ENCODE results near the gene KLHL12.

KLHL12 gene

GRCh38 chr1:202926581-202927491 lies at the start of gene KLHL12:
KLHL12 (minus strand) TSS chr1:202927234; CDS start chr1:202925162, 2,072 bp downstream.
- peak; percentile 98 for DNase-seq

DNA sequence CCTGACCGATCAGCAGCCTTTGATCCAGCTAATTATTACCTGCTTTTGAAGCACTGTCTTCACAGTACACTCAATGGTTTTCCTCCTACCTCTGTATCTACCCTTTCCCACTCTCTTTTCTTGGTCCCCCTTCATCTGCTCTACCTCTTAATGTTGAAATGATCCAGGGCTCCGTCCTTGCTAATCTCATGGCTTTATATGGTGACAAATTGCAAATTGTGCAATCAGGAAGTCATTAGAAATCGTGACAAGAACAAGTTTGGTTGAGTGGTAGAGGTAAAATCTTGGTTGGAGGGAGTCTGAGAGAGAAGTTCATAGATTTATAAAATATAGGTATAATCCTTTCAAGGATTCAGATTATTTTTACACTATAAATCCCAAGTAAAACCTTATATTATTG lies 49.6 kb upstream of the KLHL12 start:
- no peak for DNase-seq

DNA sequence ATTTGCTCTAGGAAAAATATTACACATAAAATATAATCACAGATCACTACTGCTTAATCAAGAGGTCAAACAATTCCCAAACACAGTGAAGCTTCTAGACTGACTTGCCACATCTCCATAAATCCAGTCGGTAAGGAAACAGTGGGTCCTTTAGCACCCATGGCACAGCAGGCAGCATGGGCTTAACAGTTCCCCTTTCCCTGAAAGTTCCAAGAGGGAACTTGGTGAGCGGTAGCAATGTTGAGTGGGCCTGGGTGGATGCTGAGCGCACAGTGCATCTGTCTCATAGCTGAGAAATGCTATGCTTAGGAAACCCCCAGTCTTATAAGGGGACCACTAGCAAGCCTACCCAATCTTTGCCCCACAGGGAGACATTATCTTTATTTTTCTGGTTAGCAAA lies 47.8 kb upstream of the KLHL12 start:
- no peak for DNase-seq

GRCh38 chr1:202972046-202972445 lies 45.0 kb upstream of the KLHL12 start:
- no peak for DNase-seq

- DNase-seq = peak; percentile 34
Observed at GRCh38 chr1:202968895-202969295, 41.9 kb upstream of the KLHL12 start.

GRCh38 chr1:202968351-202968750 lies 41.3 kb upstream of the KLHL12 start:
- no peak for DNase-seq

DNA sequence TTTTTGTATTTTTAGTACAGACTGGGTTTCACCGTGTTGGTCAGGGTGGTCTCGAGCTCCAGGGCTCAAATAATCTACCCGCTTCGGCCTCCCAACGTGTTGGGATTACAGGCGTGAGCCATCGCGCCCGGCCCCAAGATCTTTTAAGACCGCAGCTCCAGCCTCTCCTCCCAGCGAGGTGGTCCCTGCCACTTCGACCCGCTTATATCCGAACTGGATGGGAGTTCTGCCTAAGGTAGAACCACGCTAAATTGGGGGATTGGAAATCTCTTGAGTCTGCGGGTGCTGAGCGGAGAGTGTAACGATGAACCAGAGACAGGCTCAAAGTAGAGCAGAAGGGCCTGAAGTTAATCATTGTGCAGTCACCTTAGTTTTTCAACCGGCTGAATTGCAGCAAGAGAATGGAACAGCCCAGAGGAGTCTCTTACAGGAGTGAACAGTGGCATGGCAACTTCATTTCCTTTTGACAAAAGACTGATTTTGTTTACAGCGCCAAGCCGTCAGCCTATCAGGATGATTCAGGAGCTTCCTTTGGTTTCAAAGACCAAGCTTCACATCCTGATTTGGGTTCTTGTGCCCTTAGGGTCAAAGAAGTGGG lies 40.7 kb upstream of the KLHL12 start:
- DNase-seq = no peak

DNA sequence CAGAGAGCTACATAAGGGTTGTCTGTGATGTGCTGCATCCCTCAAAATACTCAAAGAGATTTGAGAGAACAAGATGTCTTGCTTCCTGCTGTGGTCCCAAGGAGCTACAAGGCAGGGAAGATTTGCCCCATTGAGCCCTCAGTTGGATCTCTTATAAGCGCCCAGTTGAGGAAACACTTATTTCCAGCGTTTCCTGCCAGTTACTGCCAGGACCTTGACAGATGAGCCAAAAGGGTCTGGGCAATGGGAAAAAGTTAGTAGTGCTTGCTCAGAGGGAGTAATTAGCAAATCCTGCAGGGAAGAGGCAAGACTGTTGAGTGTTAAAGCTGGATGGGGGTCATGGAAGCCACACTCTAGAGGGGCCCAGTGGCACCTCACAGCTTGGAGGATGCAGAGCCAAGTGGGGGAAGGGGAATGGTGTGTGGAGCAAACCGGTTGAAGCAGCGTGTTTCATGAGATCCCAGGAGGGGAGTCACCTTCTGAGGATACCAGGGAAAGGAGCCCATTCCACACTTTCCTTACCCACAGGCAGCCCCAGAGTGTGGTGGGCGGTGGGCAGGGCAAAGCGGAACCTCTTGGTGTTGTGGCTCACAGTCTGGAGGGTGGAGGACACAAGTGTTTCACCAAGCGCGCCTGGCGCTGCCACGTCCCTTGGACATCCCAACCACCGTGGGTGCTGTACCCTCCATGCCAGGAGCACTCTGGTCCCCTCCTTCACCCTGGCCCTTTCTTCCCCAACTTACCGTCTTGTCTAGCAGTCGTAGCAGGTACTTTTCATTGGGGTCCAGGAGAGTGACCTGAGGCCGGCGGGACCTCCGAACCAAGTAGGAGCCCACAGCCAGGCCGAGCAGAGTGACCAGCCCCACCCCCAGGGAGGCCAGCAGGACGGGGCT lies 39.2 kb upstream of the KLHL12 start:
- no peak for DNase-seq

DNA sequence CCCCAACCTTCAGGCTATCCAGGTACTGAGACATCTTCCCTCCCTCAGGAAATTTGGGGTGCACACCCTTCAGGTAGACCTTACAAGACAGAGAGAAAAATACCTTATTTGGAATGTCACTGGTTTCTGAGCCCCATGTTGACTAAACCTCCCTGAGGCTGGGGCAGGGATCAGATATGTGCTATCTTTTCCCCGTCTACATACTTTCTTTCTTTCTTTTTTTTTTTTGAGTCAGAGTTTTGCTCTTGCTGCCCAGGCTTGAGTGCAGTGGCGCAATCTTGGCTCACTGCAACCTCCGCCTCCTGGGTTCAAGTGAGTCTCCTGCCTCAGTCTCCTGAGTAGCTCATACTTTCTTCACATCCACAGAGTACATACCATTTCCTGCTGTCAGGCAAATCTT lies 38.4 kb upstream of the KLHL12 start:
- DNase-seq = no peak

- DNase-seq = peak; percentile 97
Observed at GRCh38 chr1:202964791-202965410, 37.9 kb upstream of the KLHL12 start.

GRCh38 chr1:202961220-202961880 lies 34.3 kb upstream of the KLHL12 start:
- no peak for DNase-seq

GRCh38 chr1:202959276-202959620 lies 32.2 kb upstream of the KLHL12 start:
- no peak for DNase-seq

DNA sequence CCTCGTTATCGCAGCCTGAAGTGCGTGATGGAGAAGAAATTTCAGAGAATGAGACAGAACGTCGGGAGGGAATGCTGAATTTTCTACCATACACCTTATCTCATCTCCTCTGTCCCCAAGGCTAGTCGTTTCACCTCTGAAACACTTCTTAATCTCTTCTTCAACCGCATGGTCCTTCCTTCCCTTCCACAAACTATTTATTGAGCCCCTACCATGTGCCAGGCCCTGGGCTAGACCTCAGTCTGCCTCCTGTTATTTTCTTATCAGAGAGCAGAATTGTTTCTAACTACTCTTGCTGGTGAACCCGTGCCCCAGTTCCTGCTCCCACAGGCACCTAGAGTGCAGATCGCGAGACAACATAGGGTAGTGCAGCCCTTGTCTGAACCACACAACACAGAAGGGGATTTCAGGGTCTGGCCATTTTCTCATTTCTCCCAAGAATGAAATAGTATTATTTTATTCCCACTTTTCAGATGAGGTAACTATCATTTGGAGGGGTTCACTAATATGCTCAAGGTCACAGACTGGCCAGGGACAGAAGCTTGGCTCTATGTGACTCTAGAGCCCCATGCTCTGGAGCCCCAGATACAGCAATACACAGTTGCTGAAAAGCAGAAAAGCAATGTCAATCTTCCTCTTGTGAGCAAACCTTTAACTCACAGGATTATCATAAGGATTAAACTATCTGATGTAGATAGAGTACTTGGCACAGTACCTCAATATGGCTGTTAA lies 31.7 kb upstream of the KLHL12 start:
- no peak for DNase-seq

DNA sequence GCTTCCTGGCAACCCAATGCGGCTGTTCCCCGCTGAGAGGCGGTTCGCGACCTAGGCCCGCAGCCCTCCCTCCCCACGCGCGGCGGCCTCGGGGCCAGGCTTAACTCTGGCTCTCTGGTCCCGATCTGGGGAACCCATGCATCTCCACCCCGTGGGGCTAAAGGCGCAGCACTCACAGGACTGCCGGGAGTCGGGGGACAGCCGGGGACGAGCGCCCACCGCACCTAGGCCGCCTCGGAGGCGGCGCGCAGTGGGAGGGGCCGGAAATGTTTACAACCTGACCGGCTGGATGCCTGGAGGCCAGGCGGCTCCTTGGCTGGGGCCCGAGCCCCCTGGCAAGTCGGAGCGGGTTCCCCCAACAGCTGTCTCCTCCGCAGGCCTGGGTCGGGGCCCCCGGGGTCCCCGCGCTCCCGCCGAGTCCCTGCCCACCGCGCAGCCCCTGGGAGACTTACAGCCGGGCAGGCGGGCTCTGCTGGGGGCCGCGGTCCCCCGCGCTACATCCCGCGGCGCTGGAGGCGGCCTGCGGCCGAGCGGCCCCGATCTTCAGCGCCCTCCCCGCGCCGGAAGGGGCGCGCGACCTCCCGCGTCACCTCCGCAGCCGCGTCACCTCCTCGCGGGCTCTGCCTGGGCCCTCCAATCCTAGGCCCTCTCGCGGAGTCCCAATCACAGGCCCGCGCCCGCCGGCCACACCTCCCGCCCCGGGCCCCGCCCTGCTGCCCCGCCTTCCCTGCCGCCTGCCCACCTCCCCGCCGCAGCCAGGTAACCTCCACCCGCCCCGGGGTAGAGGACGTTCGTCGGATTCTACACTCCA lies 30.9 kb upstream of the KLHL12 start, which contains the start of gene ADIPOR1:
TSS of gene ADIPOR1 (minus strand) at position 580 of the 811 bp plus-strand sequence. CDS start 7,242 bp downstream, outside the sequence.
- peak; percentile 87 for DNase-seq

GRCh38 chr1:202956969-202957368 lies 29.9 kb upstream of the KLHL12 start:
- DNase-seq = no peak

DNA sequence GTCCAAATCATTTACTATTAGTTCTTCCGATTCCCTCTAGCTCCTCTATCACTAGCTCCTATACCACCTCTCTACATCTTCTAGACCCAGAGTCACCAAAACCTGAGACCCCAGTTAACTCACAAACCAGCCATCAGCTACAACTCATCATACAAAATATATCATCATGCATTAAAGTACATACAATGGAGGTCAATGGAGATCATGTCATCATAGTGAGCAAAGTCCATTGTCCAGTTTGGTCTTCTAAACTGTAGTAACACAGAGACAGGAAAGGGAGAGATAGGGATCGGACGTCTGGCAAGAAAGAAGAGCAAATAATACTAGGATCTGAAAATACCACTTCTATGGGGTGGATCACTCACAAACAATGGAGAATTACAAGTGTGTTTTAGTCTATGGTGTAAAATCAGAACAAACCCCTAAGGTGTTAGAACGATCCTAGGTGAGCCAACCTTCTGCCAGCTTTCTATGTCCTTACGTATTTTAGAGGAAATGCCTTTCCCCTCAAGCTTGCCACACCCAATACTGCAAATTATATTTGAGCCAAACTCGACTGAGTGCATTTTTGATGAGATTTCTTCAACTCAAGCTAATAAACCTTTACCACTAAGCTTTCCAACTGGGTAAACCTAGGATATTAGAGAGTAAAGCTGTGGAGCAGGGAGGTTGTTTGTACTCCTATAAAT lies 27.2 kb upstream of the KLHL12 start:
- DNase-seq = no peak

DNA sequence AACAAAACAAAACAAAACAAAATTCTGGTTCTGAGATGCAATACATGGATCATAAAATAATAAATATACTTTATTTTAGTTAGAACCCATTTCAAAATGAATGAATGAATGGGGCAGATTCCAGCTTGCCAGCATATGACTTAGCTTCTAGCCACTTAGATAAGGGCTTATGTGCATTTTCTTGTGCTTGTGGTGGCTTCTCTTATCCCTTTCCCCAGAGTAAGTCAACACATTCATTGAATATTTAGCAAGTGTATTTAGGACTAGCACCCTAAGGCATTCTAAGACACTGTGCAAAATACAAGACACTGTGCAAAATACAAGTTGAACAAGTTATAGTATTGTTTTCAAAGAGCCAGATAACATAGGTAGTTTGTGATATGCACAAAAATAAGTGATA lies 26.4 kb upstream of the KLHL12 start:
- DNase-seq = no peak

GRCh38 chr1:202952818-202953217 lies 25.8 kb upstream of the KLHL12 start:
- DNase-seq = no peak

GRCh38 chr1:202952099-202952498 lies 25.1 kb upstream of the KLHL12 start:
- no peak for DNase-seq

DNA sequence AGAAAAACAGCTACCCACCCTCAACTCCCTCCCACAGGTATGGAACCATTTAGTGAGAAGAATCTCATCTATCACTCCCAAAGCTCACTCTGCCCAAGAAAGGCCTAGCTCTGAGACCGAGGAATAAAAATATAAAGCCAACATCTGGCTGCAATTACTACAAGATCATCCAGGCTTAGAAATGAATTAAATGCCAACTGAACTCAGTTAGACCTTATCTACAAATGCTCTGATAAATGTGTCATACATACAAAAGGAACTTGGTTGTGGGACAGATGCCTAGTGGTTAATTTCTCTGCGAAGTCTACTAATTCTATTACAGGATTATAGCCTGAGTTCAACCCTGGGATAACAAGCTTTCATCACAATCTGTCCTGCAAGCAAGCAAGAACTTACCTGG lies 24.4 kb upstream of the KLHL12 start:
- no peak for DNase-seq

Data from NCI-H1092 (cell line).